Measurements from ENCODE around the gene ENDOG. TPM values are rescaled to one million over a fixed set of nuclear protein-coding genes. Genes with fewer than 3 reads are reported as not detected.
"Not testable (repeated sequence)": the region's sequence is repeated elsewhere in the genome, so short reads cannot be mapped to it uniquely, and the experiment has no call there.

Gene ENDOG
- polyA plus RNA-seq, 1 donor from 2014 or later = 61.5 TPM

DNA sequence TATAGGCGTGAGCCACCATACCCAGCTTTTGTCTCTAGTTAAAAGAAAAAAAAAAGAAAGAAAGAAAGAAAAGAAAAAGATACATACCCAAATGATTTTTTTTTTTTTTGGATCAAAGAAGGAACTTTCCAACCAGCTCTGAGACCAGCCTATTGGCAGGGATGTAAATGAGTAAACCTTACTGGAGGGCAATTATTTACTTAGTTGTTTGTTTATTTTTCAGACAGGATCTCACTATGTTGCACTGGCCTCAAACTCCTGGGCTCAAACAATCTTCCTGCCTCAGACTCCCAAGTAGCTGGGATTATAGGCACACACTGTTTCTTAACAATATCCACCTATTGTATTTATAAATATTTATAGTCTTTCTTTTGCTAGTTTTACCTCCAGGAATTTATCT lies 22.2 kb downstream of the ENDOG start:
- Histone ChIP-seq H3K27ac (ENCODE audit: low read length) (no peak overlapping the region), H3K36me3 (ENCODE audit: insufficient read depth, low read length) (no peaks in the 10 kb centered on the region), H3K4me3 (ENCODE audit: low read length) (no peak overlapping the region), H3K27me3 (ENCODE audit: insufficient read depth, low read depth, low read length) (no peaks in the 10 kb centered on the region), H3K79me2 (replicated peaks; ENCODE audit: insufficient read depth, low read length) (no peaks in the 10 kb centered on the region), H3K4me2 (ENCODE audit: low read length) (no peak overlapping the region), H2AFZ (ENCODE audit: low read depth, low read length) (no peak overlapping the region), H3K9me3 (ENCODE audit: low read length) (no peaks in the 10 kb centered on the region), H3F3A (ENCODE audit: insufficient read depth, low read length, poor library complexity, severe bottlenecking) (no peaks in the 10 kb centered on the region), H4K20me1 (ENCODE audit: insufficient read depth) (no peaks in the 10 kb centered on the region), H3K9me2 (ENCODE audit: insufficient read depth, low read length) (no peaks in the 10 kb centered on the region), H3K9ac (ENCODE audit: low read length) (no peak overlapping the region)
- TF ChIP-seq, protein P1, sequence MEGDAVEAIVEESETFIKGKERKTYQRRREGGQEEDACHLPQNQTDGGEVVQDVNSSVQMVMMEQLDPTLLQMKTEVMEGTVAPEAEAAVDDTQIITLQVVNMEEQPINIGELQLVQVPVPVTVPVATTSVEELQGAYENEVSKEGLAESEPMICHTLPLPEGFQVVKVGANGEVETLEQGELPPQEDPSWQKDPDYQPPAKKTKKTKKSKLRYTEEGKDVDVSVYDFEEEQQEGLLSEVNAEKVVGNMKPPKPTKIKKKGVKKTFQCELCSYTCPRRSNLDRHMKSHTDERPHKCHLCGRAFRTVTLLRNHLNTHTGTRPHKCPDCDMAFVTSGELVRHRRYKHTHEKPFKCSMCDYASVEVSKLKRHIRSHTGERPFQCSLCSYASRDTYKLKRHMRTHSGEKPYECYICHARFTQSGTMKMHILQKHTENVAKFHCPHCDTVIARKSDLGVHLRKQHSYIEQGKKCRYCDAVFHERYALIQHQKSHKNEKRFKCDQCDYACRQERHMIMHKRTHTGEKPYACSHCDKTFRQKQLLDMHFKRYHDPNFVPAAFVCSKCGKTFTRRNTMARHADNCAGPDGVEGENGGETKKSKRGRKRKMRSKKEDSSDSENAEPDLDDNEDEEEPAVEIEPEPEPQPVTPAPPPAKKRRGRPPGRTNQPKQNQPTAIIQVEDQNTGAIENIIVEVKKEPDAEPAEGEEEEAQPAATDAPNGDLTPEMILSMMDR (IDR thresholded peaks at IDR 0.05; ENCODE audit: poor library complexity, severe bottlenecking) = no peak

DNA sequence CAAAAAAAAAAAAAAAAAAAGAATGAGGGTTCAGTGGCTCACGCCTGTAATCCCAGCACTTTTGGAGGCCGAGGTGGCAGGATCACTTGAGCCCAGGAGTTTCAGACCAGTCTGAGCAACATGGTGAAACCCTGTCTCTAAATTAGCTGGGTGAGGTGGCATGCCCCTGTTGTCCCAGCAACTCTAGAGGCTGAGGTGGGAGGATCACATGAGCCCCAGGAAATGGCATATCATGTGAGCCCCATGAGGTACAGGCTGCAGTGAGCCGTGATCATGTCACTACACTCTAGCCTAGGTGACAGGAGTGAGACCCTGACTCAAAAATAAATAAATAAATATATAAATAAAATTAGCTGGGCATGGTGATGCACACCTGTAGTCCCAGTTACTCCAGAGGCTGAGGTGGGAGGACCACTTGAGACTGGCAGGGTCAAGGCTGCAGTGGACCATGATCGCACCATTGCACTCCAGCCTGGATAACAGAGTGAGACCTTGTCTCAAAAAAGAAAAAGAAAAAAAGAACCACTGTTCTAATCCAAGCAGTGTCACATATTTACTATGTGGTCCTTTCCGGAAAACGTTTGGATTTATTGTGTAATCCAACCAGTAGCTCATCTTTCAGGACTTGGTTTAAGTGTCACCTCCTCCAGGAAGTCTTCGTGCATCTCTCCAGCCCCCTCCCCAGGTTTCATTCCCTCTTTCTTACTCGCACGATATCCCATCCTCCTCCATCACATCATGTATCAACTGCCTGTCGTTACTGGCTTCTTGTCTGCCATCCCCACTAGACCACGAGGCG lies 23.6 kb downstream of the ENDOG start:
- TF ChIP-seq, protein P2, sequence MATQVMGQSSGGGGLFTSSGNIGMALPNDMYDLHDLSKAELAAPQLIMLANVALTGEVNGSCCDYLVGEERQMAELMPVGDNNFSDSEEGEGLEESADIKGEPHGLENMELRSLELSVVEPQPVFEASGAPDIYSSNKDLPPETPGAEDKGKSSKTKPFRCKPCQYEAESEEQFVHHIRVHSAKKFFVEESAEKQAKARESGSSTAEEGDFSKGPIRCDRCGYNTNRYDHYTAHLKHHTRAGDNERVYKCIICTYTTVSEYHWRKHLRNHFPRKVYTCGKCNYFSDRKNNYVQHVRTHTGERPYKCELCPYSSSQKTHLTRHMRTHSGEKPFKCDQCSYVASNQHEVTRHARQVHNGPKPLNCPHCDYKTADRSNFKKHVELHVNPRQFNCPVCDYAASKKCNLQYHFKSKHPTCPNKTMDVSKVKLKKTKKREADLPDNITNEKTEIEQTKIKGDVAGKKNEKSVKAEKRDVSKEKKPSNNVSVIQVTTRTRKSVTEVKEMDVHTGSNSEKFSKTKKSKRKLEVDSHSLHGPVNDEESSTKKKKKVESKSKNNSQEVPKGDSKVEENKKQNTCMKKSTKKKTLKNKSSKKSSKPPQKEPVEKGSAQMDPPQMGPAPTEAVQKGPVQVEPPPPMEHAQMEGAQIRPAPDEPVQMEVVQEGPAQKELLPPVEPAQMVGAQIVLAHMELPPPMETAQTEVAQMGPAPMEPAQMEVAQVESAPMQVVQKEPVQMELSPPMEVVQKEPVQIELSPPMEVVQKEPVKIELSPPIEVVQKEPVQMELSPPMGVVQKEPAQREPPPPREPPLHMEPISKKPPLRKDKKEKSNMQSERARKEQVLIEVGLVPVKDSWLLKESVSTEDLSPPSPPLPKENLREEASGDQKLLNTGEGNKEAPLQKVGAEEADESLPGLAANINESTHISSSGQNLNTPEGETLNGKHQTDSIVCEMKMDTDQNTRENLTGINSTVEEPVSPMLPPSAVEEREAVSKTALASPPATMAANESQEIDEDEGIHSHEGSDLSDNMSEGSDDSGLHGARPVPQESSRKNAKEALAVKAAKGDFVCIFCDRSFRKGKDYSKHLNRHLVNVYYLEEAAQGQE (IDR thresholded peaks at IDR 0.05; ENCODE audit: borderline replicate concordance) = no peak
- TF ChIP-seq EZH2 (IDR thresholded peaks at IDR 0.05; ENCODE audit: borderline replicate concordance, insufficient read depth, low read length, poor library complexity, severe bottlenecking) (no peak), MXI1 (conservative IDR thresholded peaks at IDR 0.05; ENCODE audit: poor library complexity, severe bottlenecking) (no peak), TAF1 (IDR thresholded peaks at IDR 0.05; ENCODE audit: low read depth) (no peak), SMC3 (conservative IDR thresholded peaks at IDR 0.05; ENCODE audit: poor library complexity) (no peak)
- Histone ChIP-seq H3K9me3 (ENCODE audit: low read length) (no peaks in the 10 kb centered on the region), H4K20me1 (ENCODE audit: insufficient read depth) (no peaks in the 10 kb centered on the region), H3F3A (ENCODE audit: insufficient read depth, low read length, poor library complexity, severe bottlenecking) (no peaks in the 10 kb centered on the region), H3K27ac (ENCODE audit: low read length) (no peak overlapping the region), H3K9me2 (ENCODE audit: insufficient read depth, low read length) (no peaks in the 10 kb centered on the region), H3K4me2 (ENCODE audit: low read length) (no peak overlapping the region), H3K79me2 (replicated peaks; ENCODE audit: insufficient read depth, low read length) (no peaks in the 10 kb centered on the region), H3K4me3 (ENCODE audit: low read length) (no peak overlapping the region), H3K9ac (ENCODE audit: low read length) (no peak overlapping the region), H3K36me3 (ENCODE audit: insufficient read depth, low read length) (no peaks in the 10 kb centered on the region), H3K27me3 (ENCODE audit: insufficient read depth, low read depth, low read length) (no peaks in the 10 kb centered on the region), H2AFZ (ENCODE audit: low read depth, low read length) (no peak overlapping the region)

DNA sequence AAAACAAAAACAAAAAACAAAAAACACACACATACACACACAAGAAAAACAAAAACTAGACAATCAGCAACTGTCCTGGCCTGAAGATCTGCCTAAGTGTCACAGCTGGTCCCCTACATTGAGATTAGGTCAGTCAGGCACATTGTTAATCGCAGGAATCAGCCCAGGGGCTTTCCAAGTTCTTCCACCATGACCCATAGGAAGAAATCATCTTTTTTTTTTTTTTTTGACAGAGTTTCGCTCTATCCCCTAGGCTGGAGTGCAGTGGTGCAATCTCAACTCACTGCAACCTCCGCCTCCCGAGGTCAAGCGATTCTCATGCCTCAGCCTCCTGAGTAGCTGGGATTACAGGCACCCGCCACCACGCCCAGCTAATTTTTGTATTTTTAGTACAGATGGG lies 24.9 kb downstream of the ENDOG start:
- not testable (repeated sequence) for H3K79me2 ChIP-seq (replicated peaks; ENCODE audit: insufficient read depth, low read length); H2AFZ ChIP-seq (ENCODE audit: low read depth, low read length); H4K20me1 ChIP-seq (ENCODE audit: insufficient read depth); H3K36me3 ChIP-seq (ENCODE audit: insufficient read depth, low read length); H3K9ac ChIP-seq (ENCODE audit: low read length); H3K9me3 ChIP-seq (ENCODE audit: low read length); H3K9me2 ChIP-seq (ENCODE audit: insufficient read depth, low read length); H3K27ac ChIP-seq (ENCODE audit: low read length); H3K27me3 ChIP-seq (ENCODE audit: insufficient read depth, low read depth, low read length); H3K4me3 ChIP-seq (ENCODE audit: low read length); H3K4me2 ChIP-seq (ENCODE audit: low read length); H3F3A ChIP-seq (ENCODE audit: insufficient read depth, low read length, poor library complexity, severe bottlenecking)
